H1 (cell line): ENCODE data around the gene NEDD9. TPM values are rescaled to one million over a fixed set of nuclear protein-coding genes. Genes with fewer than 3 reads are reported as not detected.

Source experiments
- CTCF ChIA-PET: fragments of 300-600 bp; sonication (Branson Sonifier 250); formaldehyde crosslinking; loops from one replicate; lab custom pipeline; 2021; ENCODE audit not compliant: partially characterized antibody; lab: Charles Lee
- POLR2A ChIA-PET: fragments of 300-600 bp; sonication (Branson Sonifier 250); formaldehyde crosslinking; loops from one replicate; lab custom pipeline; 2021; ENCODE audit warnings: inconsistent platforms; ENCODE audit not compliant: partially characterized antibody; lab: Charles Lee
- DNase-seq, 2 experiments: peaks; one replicate each; pipeline versions ENCODE4 v3.0.0 to v3.0.0-alpha.2; 2010 to 2022; ENCODE audit warnings: low spot score in 2 of 2, low read depth in 1 of 2, mixed read lengths in 1 of 2
- FAIRE-seq: peaks from 2 replicates; lab custom pipeline; 2011; peaks lifted over from hg19 to GRCh38; lab: Jason Lieb, UNC
- H2AFZ ChIP-seq: 2 replicates; pipeline ENCODE4 v1.8.1; 2012; ENCODE audit warnings: low read length, inconsistent platforms
- H2AK5ac ChIP-seq: 2 replicates; pipeline ENCODE4 v1.6.1; 2013; ENCODE audit warnings: low read depth, low read length
- H2BK120ac ChIP-seq: replicated peaks from 2 replicates; pipeline ENCODE3; 2013; ENCODE audit warnings: low read depth, low read length, inconsistent platforms
- H2BK12ac ChIP-seq: 2 replicates; pipeline ENCODE4 v1.6.1; 2013; ENCODE audit warnings: low read depth, low read length
- H2BK15ac ChIP-seq: 2 replicates; pipeline ENCODE4 v1.6.1; 2013; ENCODE audit warnings: low read length
- H2BK20ac ChIP-seq: 2 replicates; pipeline ENCODE4 v1.6.1; 2013; ENCODE audit warnings: low read length
- H2BK5ac ChIP-seq: 2 replicates; pipeline ENCODE4 v1.6.1; 2013; ENCODE audit warnings: low read depth, low read length
- H3K14ac ChIP-seq: 2 replicates; pipeline ENCODE4 v1.6.1; 2013; ENCODE audit warnings: inconsistent platforms; ENCODE audit not compliant: insufficient read length
- H3K18ac ChIP-seq: 2 replicates; pipeline ENCODE4 v1.6.1; 2013; ENCODE audit warnings: low read length; ENCODE audit errors: extremely low read depth
- H3K23ac ChIP-seq: 2 replicates; pipeline ENCODE4 v1.6.1; 2013; ENCODE audit warnings: inconsistent platforms; ENCODE audit not compliant: insufficient read length
- H3K23me2 ChIP-seq: 2 replicates; pipeline ENCODE4 v1.6.1; 2013; ENCODE audit warnings: low read depth, low read length
- H3K27ac ChIP-seq: 2 replicates; pipeline ENCODE4 v1.6.1; 2011; ENCODE audit warnings: low read depth, low read length, inconsistent platforms
- H3K27me3 ChIP-seq, 4 experiments: replicated peaks in 1 of 4; 1 replicate in 1 of 4; 2 replicates in 3 of 4; pipeline versions ENCODE4 v1.6.1 to v1.8.1; 2011 to 2013; ENCODE audit warnings: low read length in 3 of 4, mild to moderate bottlenecking in 3 of 4, inconsistent platforms in 2 of 4, mixed read lengths in 2 of 4, moderate library complexity in 1 of 4; ENCODE audit not compliant: control insufficient read depth in 3 of 4, insufficient read depth in 3 of 4; ENCODE audit errors: extremely low read depth in 1 of 4
- H3K36me3 ChIP-seq, 4 experiments: 2 replicates each; pipeline versions ENCODE4 v1.6.1 to v1.8.1; 2011 to 2013; ENCODE audit warnings: mild to moderate bottlenecking in 4 of 4, low read length in 3 of 4, moderate library complexity in 2 of 4, control low read depth in 1 of 4, inconsistent platforms in 1 of 4; ENCODE audit not compliant: insufficient read depth in 4 of 4, control insufficient read depth in 2 of 4
- H3K4ac ChIP-seq: replicated peaks from 2 replicates; pipeline ENCODE3; 2013; ENCODE audit warnings: low read length, low read depth, mixed read lengths, inconsistent platforms; ENCODE audit not compliant: insufficient read length
- H3K4me1 ChIP-seq, 4 experiments: replicated peaks in 1 of 4; 1 replicate in 1 of 4; 2 replicates in 3 of 4; pipeline versions ENCODE4 v1.6.1 to v1.8.1; 2011 to 2013; ENCODE audit warnings: low read length in 3 of 4, inconsistent platforms in 2 of 4, mixed read lengths in 1 of 4; ENCODE audit not compliant: insufficient read depth in 4 of 4, control insufficient read depth in 3 of 4
- H3K4me2 ChIP-seq, 2 experiments: 2 replicates each; pipeline versions ENCODE4 v1.6.1 to v1.8.1; 2011 to 2013; ENCODE audit warnings: low read depth in 2 of 2, low read length in 2 of 2, control low read depth in 1 of 2, inconsistent platforms in 1 of 2, mild to moderate bottlenecking in 1 of 2; ENCODE audit not compliant: insufficient read depth in 1 of 2
- H3K4me3 ChIP-seq, 4 experiments: fragments of 200-600, 300-600 bp in 1 of 4; sonication (generic), shearing (Covaris generic), sonication (Bioruptor Twin) in 1 of 4; 2 replicates each; pipeline versions ENCODE4 v1.5.1 to v1.8.1; 2011 to 2016; ENCODE audit warnings: low read length in 4 of 4, low read depth in 3 of 4, control low read depth in 2 of 4, inconsistent platforms in 2 of 4, mild to moderate bottlenecking in 2 of 4, mixed read lengths in 1 of 4, moderate library complexity in 1 of 4; ENCODE audit not compliant: insufficient read depth in 2 of 4; ENCODE audit errors: extremely low read depth in 1 of 4
- H3K56ac ChIP-seq: replicated peaks from 2 replicates; pipeline ENCODE3; 2013; ENCODE audit warnings: low read depth, mild to moderate bottlenecking, mixed read lengths, low read length, inconsistent platforms; ENCODE audit not compliant: insufficient read length
- H3K79me1 ChIP-seq: 2 replicates; pipeline ENCODE4 v1.6.1; 2013; ENCODE audit warnings: low read depth, low read length, control low read depth
- H3K79me2 ChIP-seq, 2 experiments: 2 replicates each; pipeline versions ENCODE4 v1.6.1 to v1.8.1; 2012 to 2013; ENCODE audit warnings: low read length in 2 of 2, mild to moderate bottlenecking in 2 of 2, inconsistent platforms in 1 of 2; ENCODE audit not compliant: insufficient read depth in 2 of 2, control insufficient read depth in 1 of 2
- H3K9ac ChIP-seq, 4 experiments: replicated peaks in 1 of 4; 1 replicate in 1 of 4; 2 replicates in 3 of 4; pipeline versions ENCODE4 v1.6.1 to v1.8.1; 2011 to 2013; ENCODE audit warnings: low read depth in 3 of 4, low read length in 3 of 4, control low read depth in 2 of 4, mild to moderate bottlenecking in 2 of 4, moderate library complexity in 2 of 4, inconsistent platforms in 1 of 4; ENCODE audit errors: extremely low read depth in 1 of 4
- H3K9me3 ChIP-seq, 2 experiments: 2 replicates each; pipeline versions ENCODE4 v1.6.1 to v1.8.1; 2012 to 2013; ENCODE audit warnings: mild to moderate bottlenecking in 2 of 2, moderate library complexity in 2 of 2, control low read depth in 1 of 2, inconsistent platforms in 1 of 2, low read depth in 1 of 2, low read length in 1 of 2, mixed read lengths in 1 of 2; ENCODE audit not compliant: insufficient read depth in 2 of 2
- H4K20me1 ChIP-seq, 2 experiments: replicated peaks in 1 of 2; 2 replicates each; pipeline versions ENCODE3 to v1.8.1; 2011 to 2013; ENCODE audit warnings: inconsistent platforms in 2 of 2, low read length in 2 of 2, mild to moderate bottlenecking in 1 of 2; ENCODE audit not compliant: insufficient read depth in 2 of 2, control insufficient read depth in 1 of 2
- H4K5ac ChIP-seq: 2 replicates; pipeline ENCODE4 v1.6.1; 2013; ENCODE audit warnings: low read length, low read depth, mixed read lengths, inconsistent platforms; ENCODE audit not compliant: insufficient read length
- H4K8ac ChIP-seq: 2 replicates; pipeline ENCODE4 v1.8.0; 2013; ENCODE audit warnings: mild to moderate bottlenecking, moderate library complexity, low read length, inconsistent platforms; ENCODE audit not compliant: insufficient read depth; ENCODE audit errors: extremely low read depth
- H4K91ac ChIP-seq: replicated peaks from 2 replicates; pipeline ENCODE3; 2013; ENCODE audit warnings: low read length, mixed read lengths, inconsistent platforms; ENCODE audit not compliant: insufficient read length
- BRCA1 ChIP-seq: IDR thresholded peaks from 2 replicates; pipeline ENCODE4 v1.6.1; 2012; ENCODE audit warnings: low read depth, low read length, improper control_type of control experiment
- YY1 ChIP-seq: IDR thresholded peaks from 2 replicates; pipeline ENCODE4 v1.6.1; 2011; ENCODE audit warnings: low read depth, mild to moderate bottlenecking, low read length
- WGBS, 2 experiments: shearing (Covaris generic) in 1 of 2; methylation state at CpG; one replicate each; pipeline versions ENCODE4 v1.1.6 to v1.1.7; 2013 to 2015; ENCODE audit warnings: low lambda C conversion rate in 2 of 2, mixed read lengths in 2 of 2, inconsistent platforms in 1 of 2, low coverage in 1 of 2, missing lambda C conversion rate in 1 of 2; ENCODE audit not compliant: insufficient replicate concordance in 2 of 2, insufficient coverage in 1 of 2, insufficient read length in 1 of 2; ENCODE audit errors: extremely low coverage in 1 of 2, missing lambda C conversion rate in 1 of 2; 5-methylcytosine and 5-hydroxymethylcytosine counted together
- polyA plus RNA-seq, 7 experiments: library from polyadenylated mRNA; depleted of rRNA in 3 of 7; stranded (reverse) in 5 of 7; unstranded in 2 of 7; fragments of >200 nt in 5 of 7; fragments of 200-250 nt in 2 of 7; gene quantifications; 1 replicate in 5 of 7; 2 replicates in 1 of 7; 4 replicates in 1 of 7; pipeline versions ENCODE4 v1.2.1 to v1.2.3, GENCODE V29; 2011 to 2013; ENCODE audit warnings: missing spikeins in 2 of 7, mixed read lengths in 2 of 7
- total RNA-seq: library from RNA; stranded (reverse); fragmentation: NEBNext Ultra II Directional; extraction: Animal tissue kit (Norgen Biotek cat#: 25700); gene quantifications from 2 replicates; pipeline ENCODE4 v1.2.1, GENCODE V29; 2021

NEDD9 gene
- total and polyA plus RNA-seq, 2 of the 8 experiments (the other 6 are each of a cell fraction or from before 2014, with no cell fraction given) = 3.6 to 12.0 TPM

DNA sequence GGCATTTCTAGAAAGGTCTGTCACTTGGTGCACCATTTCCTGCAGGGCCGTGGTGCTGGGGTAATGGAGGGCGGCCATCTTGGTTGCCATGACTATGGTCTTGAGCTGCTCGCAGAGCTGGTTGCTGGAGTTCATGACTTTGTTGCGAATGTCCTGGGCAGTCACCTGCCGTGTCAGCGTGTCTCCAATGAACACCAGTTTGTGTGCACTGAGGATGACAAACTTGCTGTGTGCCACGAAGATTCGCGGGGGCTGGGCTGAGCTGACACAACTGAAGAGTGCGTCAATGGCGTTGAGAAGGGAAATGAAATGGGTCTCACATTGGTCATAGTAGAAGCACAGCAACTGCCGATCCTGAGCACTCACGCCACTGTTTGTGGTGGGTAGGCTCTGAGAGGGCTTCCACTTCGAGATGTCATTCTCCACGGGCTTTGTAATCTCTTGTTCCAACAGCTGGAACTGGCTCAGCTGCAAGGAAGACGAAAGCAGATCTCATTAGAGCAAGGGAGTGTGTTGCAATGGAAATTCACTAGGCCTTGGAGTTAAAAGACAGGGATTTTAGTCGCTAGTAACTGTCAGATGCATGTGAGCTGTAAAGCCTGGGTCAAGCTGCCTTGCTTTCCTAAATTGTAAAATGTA is 47.1 kb downstream of the NEDD9 start:
- H2BK12ac ChIP-seq = 0 out of 2 replicates have a peak overlapping the region, but pooled peaks have one; percentile 4
- TF ChIP-seq YY1 (peak; percentile 69), BRCA1 (no peak)
- H3K9me3 ChIP-seq = peaks cover 0 to 3% of the 10 kb centered on the region in 2 experiments; a peak in 1 of 4 replicates
- 94% methylated on average over 17 of the region's 17 CpGs; no CpG with 5 or more reads in 1 of the 2 experiments for WGBS, 2 experiments
- ChIA-PET CTCF (interaction anchor here (0.6 to 10.7 kb wide), 5 partner anchors 12 to 311 kb away, joined by 3 to 62 read pairs (median 3); no protein-coding TSS in a partner anchor), POLR2A (no interaction called here)
- H4K8ac ChIP-seq = no peak overlapping the region
- no peak overlapping the region for H3K27ac ChIP-seq
- H2BK120ac ChIP-seq = no peak overlapping the region
- H3K14ac ChIP-seq = no peak overlapping the region
- H3K4me2 ChIP-seq = no peak overlapping the region
- no peak for DNase-seq
- H4K20me1 ChIP-seq = no peaks in the 10 kb centered on the region
- H3K27me3 ChIP-seq = no peaks in the 10 kb centered on the region
- no peak overlapping the region for H3K23ac ChIP-seq
- no peak overlapping the region for H2BK20ac ChIP-seq
- no peaks in the 10 kb centered on the region for H3K79me1 ChIP-seq
- H2BK15ac ChIP-seq = no peak overlapping the region
- H3K56ac ChIP-seq = no peak overlapping the region
- no peaks in the 10 kb centered on the region for H3K79me2 ChIP-seq
- no peak overlapping the region for H2AK5ac ChIP-seq
- H3K9ac ChIP-seq = no peak overlapping the region
- no peak overlapping the region for H3K4ac ChIP-seq
- H4K5ac ChIP-seq = no peak overlapping the region
- H3K23me2 ChIP-seq = no peaks in the 10 kb centered on the region
- H2BK5ac ChIP-seq = 0 out of 2 replicates have a peak overlapping the region, but pooled peaks have one; percentile 18
- H4K91ac ChIP-seq = no peak overlapping the region
- no peak overlapping the region for H3K18ac ChIP-seq
- H3K36me3 ChIP-seq = peaks cover 2 to 8% (median 3%) of the 10 kb centered on the region in 4 experiments; a peak in 6 of 8 replicates
- no peak for FAIRE-seq
- H3K4me3 ChIP-seq = no peak overlapping the region
- no peak overlapping the region for H2AFZ ChIP-seq
- H3K4me1 ChIP-seq = no peaks in the 10 kb centered on the region
